ENCODE results near the gene BRPF1. TPM values are rescaled to one million over a fixed set of nuclear protein-coding genes. Genes with fewer than 3 reads are reported as not detected.

Gene BRPF1
- total RNA-seq, 1 experiment from 2014 or later, result 24.7 TPM

GRCh38 chr3:9721700-9722060 lies 9.9 kb upstream of the BRPF1 start:
- BruUV-seq (replicated peaks), result no TSS peak
- DNase-seq, result no peak
- Mint-ChIP-seq H3K27ac (ENCODE audit: unreplicated experiment) (no peak overlapping the region), H3K9me3 (ENCODE audit: unreplicated experiment) (no peaks in the 10 kb centered on the region), H3K4me3 (ENCODE audit: unreplicated experiment) (no peak overlapping the region), H3K36me3 (ENCODE audit: insufficient read depth, unreplicated experiment) (no peaks in the 10 kb centered on the region), H3K4me1 (ENCODE audit: low read depth, unreplicated experiment) (no peaks in the 10 kb centered on the region), H3K27me3 (ENCODE audit: insufficient read depth, unreplicated experiment) (peaks cover 11% of the 10 kb centered on the region)
- no peaks in the 10 kb centered on the region for H3K36me3 ChIP-seq (ENCODE audit: control insufficient read depth, insufficient read depth, low read length)
- CTCF ChIA-PET, result interaction anchor here (0.9 kb wide), 1 partner anchor 9 kb away, joined by 4 read pairs; no protein-coding TSS in a partner anchor
- no peak for TF ChIP-seq CTCF (IDR thresholded peaks at IDR 0.05; ENCODE audit: insufficient read depth in 1 of 2, low read depth in 1 of 2, low read length in 1 of 2, severe bottlenecking in 1 of 2, unreplicated experiment in 1 of 2)
- no peaks in the 10 kb centered on the region for H3K27me3 ChIP-seq (replicated peaks; ENCODE audit: control insufficient read depth, insufficient read depth, low read length)
- no peak overlapping the region for H3K4me3 ChIP-seq (ENCODE audit: low read depth, low read length)
- H3K4me1 ChIP-seq, result no peaks in the 10 kb centered on the region
- no peaks in the 10 kb centered on the region for H3K9me3 ChIP-seq
- intact Hi-C loops (cut with micrococcal nuclease; ENCODE audit: unreplicated experiment), result no loop called here
- POLR2A ChIA-PET, result no interaction called here

GRCh38 chr3:9725775-9726515 lies 5.6 kb upstream of the BRPF1 start:
- no peaks in the 10 kb centered on the region for H3K36me3 ChIP-seq (ENCODE audit: control insufficient read depth, insufficient read depth, low read length)
- no peaks in the 10 kb centered on the region for H3K4me1 ChIP-seq
- Mint-ChIP-seq H3K4me1 (ENCODE audit: low read depth, unreplicated experiment) (peaks cover 13% of the 10 kb centered on the region), H3K27ac (ENCODE audit: unreplicated experiment) (no peak overlapping the region), H3K36me3 (ENCODE audit: insufficient read depth, unreplicated experiment) (peaks cover 4% of the 10 kb centered on the region), H3K4me3 (ENCODE audit: unreplicated experiment) (no peak overlapping the region), H3K27me3 (ENCODE audit: insufficient read depth, unreplicated experiment) (peaks cover 6% of the 10 kb centered on the region), H3K9me3 (ENCODE audit: unreplicated experiment) (no peaks in the 10 kb centered on the region)
- ChIA-PET CTCF (interaction anchor here (1.3 kb wide), 1 partner anchor 24 kb away, joined by 5 read pairs; the partner anchor contains the start of gene OGG1), POLR2A (no interaction called here)
- BruUV-seq (replicated peaks), result no TSS peak
- intact Hi-C loops (cut with micrococcal nuclease; ENCODE audit: unreplicated experiment), result loop anchor here (2.0 kb wide), 1 partner anchor 223 kb away; no protein-coding TSS in a partner anchor
- H3K4me3 ChIP-seq (ENCODE audit: low read depth, low read length), result no peak overlapping the region
- no peaks in the 10 kb centered on the region for H3K9me3 ChIP-seq
- no peak for TF ChIP-seq CTCF (IDR thresholded peaks at IDR 0.05; ENCODE audit: insufficient read depth in 1 of 2, low read depth in 1 of 2, low read length in 1 of 2, severe bottlenecking in 1 of 2, unreplicated experiment in 1 of 2)
- DNase-seq, result no peak
- H3K27me3 ChIP-seq (replicated peaks; ENCODE audit: control insufficient read depth, insufficient read depth, low read length), result no peaks in the 10 kb centered on the region

GRCh38 chr3:9727041-9727595 lies 4.4 kb upstream of the BRPF1 start:
- DNase-seq, result peak in 1 of 2 experiments; percentile 38
- H3K4me1 Mint-ChIP-seq (ENCODE audit: low read depth, unreplicated experiment), result peaks cover 14% of the 10 kb centered on the region
- no peaks in the 10 kb centered on the region for H3K27me3 ChIP-seq (replicated peaks; ENCODE audit: control insufficient read depth, insufficient read depth, low read length)
- H3K4me3 Mint-ChIP-seq (ENCODE audit: unreplicated experiment), result no peak overlapping the region
- H3K9me3 ChIP-seq, result no peaks in the 10 kb centered on the region
- POLR2A ChIA-PET, result interaction anchor here (0.5 kb wide), 1 partner anchor 328 kb away, joined by 3 read pairs; no protein-coding TSS in a partner anchor
- CTCF ChIA-PET, result interaction anchor here (1.1 to 1.2 kb wide), 2 partner anchors 10 to 224 kb away, joined by 3 read pairs; no protein-coding TSS in a partner anchor
- no peaks in the 10 kb centered on the region for H3K36me3 ChIP-seq (ENCODE audit: control insufficient read depth, insufficient read depth, low read length)
- BruUV-seq (replicated peaks), result no TSS peak
- no peaks in the 10 kb centered on the region for H3K9me3 Mint-ChIP-seq (ENCODE audit: unreplicated experiment)
- H3K36me3 Mint-ChIP-seq (ENCODE audit: insufficient read depth, unreplicated experiment), result peaks cover 6% of the 10 kb centered on the region
- no peaks in the 10 kb centered on the region for H3K4me1 ChIP-seq
- H3K27ac Mint-ChIP-seq (ENCODE audit: unreplicated experiment), result no peak overlapping the region
- peaks cover 4% of the 10 kb centered on the region for H3K27me3 Mint-ChIP-seq (ENCODE audit: insufficient read depth, unreplicated experiment)
- H3K4me3 ChIP-seq (ENCODE audit: low read depth, low read length), result no peak overlapping the region
- TF ChIP-seq CTCF (IDR thresholded peaks at IDR 0.05; ENCODE audit: insufficient read depth in 1 of 2, low read depth in 1 of 2, low read length in 1 of 2, severe bottlenecking in 1 of 2, unreplicated experiment in 1 of 2), result peak; percentile 1 to 52
- intact Hi-C loops (cut with micrococcal nuclease; ENCODE audit: unreplicated experiment), result loop anchor here (2.0 kb wide), 1 partner anchor 224 kb away; no protein-coding TSS in a partner anchor

All from Caco-2 (cell line).